ENCODE results near the gene HOXD10.

HOXD10 gene

DNA sequence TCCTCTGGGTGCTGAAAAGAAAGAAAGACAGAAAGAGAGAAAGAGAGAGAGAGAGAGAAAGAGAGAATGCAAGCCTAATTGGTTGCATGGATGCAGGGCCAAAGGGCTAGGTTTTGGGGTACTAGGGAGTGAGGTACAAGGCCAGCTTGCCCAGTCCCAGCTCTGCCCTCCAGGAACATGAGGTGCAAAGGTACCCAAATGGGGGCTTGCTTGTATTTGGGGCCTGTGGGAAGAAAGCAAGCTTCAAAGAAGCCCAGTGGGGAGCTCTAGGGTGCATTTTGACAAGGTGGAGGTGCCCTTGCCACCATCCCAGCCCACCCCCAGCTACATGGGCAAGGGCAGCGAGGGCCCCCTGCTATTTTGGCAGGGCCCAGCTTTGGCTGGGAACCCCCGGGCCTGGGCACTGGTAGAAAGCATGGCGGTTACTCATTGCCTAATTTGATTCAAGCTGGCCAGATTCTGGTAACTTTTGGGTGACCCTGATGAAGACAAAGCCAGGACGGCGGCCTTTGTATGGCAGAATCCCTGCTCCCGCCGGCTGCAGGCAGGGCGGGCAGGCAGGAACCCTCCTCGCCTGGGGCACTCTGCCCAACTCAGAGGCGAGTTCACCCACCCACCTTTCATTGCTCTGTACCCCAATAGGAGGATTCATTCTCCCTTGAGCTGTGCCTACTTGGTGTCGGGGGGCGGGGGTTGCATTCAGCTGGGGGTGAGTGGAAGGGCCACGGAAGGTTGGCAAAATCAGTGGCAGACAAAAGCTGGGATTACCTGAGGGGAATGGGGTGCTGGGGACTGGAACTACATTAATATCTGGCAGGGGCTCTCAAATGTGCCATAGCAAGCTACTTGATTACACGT, 34.2 kb downstream of the HOXD10 start:
- Mint-ChIP-seq H3K4me1 (peaks cover 5% of the 10 kb centered on the region), H3K27ac (no peak overlapping the region), H3K4me3 (no peak overlapping the region), H3K9me3 (no peaks in the 10 kb centered on the region), H3K36me3 (no peaks in the 10 kb centered on the region)
- ATAC-seq: no peak
- no peak for DNase-seq (ENCODE audit: low spot score in 2 of 2)

DNA sequence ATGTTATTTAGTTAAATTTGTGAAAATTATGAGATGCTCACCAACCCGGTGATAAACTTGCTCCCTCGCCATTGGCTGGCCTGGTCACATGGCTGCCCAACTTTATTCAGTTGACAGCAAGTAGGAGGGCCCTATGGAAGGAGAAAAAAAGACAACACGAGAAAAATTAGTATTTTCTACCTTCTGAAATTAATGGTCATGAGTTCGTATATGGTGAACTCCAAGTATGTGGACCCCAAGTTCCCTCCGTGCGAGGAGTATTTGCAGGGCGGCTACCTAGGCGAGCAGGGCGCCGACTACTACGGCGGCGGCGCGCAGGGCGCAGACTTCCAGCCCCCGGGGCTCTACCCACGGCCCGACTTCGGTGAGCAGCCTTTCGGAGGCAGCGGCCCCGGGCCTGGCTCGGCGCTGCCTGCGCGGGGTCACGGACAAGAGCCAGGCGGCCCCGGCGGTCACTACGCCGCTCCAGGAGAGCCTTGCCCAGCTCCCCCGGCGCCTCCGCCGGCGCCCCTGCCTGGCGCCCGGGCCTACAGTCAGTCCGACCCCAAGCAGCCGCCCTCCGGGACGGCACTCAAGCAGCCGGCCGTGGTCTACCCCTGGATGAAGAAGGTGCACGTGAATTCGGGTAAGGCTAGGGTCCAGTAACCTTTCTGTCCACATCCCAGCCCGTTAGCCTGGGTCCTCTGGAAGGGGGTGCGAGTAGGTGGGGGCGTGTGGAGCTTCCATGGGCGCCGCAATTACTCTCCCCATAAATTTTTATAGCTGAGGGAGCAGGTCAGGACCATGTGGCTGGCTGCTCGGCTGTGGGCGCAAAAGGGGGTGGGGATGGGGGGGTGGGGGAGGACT, 35.1 kb downstream of the HOXD10 start, which contains the start of gene HOXD4:
Gene HOXD4 (plus strand): TSS at position 109 of the 846 bp plus-strand sequence. CDS start 84 bp downstream, at position 193.
- Mint-ChIP-seq H3K36me3 (no peaks in the 10 kb centered on the region), H3K4me3 (no peak within 1 kb of the TSS), H3K27ac (no peak within 1 kb of the TSS), H3K9me3 (no peaks in the 10 kb centered on the region), H3K4me1 (peaks cover 5% of the 10 kb centered on the region)
- ATAC-seq (no peak), DNase-seq (ENCODE audit: low spot score in 2 of 2) (no peak)

GRCh38 chr2:176152350-176153181, 36.0 kb downstream of the HOXD10 start:
- no peak overlapping the region for H3K27ac Mint-ChIP-seq
- DNase-seq (ENCODE audit: low spot score in 2 of 2) (no peak), ATAC-seq (no peak)
- H3K4me3 Mint-ChIP-seq: no peak overlapping the region
- H3K9me3 Mint-ChIP-seq: no peaks in the 10 kb centered on the region
- peaks cover 9% of the 10 kb centered on the region for H3K4me1 Mint-ChIP-seq
- peaks cover 4% of the 10 kb centered on the region for H3K36me3 Mint-ChIP-seq

GRCh38 chr2:176154576-176155252, 38.1 kb downstream of the HOXD10 start:
- ATAC-seq (no peak), DNase-seq (ENCODE audit: low spot score in 2 of 2) (no peak)
- Mint-ChIP-seq H3K9me3 (no peaks in the 10 kb centered on the region), H3K4me3 (no peak overlapping the region), H3K4me1 (peaks cover 20% of the 10 kb centered on the region), H3K36me3 (peaks cover 6% of the 10 kb centered on the region), H3K27ac (no peak overlapping the region)

- Mint-ChIP-seq H3K4me1 (peaks cover 16% of the 10 kb centered on the region), H3K36me3 (peaks cover 6% of the 10 kb centered on the region), H3K4me3 (no peak overlapping the region), H3K27ac (no peak overlapping the region), H3K9me3 (no peaks in the 10 kb centered on the region)
- no peak for DNase-seq (ENCODE audit: low spot score in 2 of 2)
- ATAC-seq: no peak
These were observed 38.9 kb downstream of the HOXD10 start for GRCh38 chr2:176155356-176156044.

- no peak for ATAC-seq
- no peak for DNase-seq (ENCODE audit: low spot score in 2 of 2)
- H3K27ac Mint-ChIP-seq: no peak overlapping the region
- peaks cover 6% of the 10 kb centered on the region for H3K36me3 Mint-ChIP-seq
- no peak overlapping the region for H3K4me3 Mint-ChIP-seq
- H3K9me3 Mint-ChIP-seq: no peaks in the 10 kb centered on the region
- peaks cover 20% of the 10 kb centered on the region for H3K4me1 Mint-ChIP-seq
These were observed 39.8 kb downstream of the HOXD10 start for GRCh38 chr2:176156301-176156806.

- ATAC-seq: no peak
- Mint-ChIP-seq H3K4me3 (peak within 1 kb of the TSS; percentile 47), H3K27ac (no peak within 1 kb of the TSS), H3K4me1 (peaks cover 21% of the 10 kb centered on the region), H3K36me3 (peaks cover 6% of the 10 kb centered on the region), H3K9me3 (no peaks in the 10 kb centered on the region)
- DNase-seq (ENCODE audit: low spot score in 2 of 2): no peak
These were observed 40.4 kb downstream of the HOXD10 start, which contains the start of gene HOXD3 for GRCh38 chr2:176156807-176157498. TSS of gene HOXD3 (plus strand) at chr2:176157307. CDS start at chr2:176169115, 11,808 bp downstream.

DNA sequence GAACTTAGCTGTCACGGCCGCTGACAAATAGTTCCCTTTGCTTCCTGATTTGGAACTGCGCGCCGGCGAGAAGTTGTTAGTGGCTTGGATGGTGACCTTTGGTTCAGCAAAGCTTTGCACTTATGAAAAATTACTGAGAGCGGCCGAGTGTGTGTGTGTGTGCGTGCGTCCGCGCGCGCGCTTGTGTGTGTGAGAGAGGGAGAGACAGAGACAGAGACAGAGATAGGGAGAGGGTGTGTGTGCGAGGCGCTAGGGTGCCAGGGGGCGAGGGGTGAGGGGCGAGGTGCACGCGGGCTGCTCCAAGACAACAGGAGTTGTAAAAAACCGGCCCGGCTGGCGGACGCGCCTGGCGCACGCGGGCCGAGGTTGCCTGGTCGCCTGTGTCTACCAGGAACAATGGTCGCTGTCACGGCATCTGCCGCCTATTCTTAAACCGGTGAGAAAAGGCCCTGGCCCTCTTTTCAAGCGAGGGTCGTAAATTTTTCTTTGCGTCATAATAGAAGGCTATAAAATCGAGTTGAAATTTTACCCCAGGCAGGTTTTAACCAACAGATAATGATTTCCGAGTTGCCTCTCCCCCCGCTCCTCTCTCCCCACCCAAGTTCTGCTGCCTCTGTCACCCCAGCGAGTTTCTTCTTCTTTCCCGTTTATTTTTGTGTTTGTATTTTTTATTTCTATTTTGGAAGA, 41.1 kb downstream of the HOXD10 start:
- no peak for DNase-seq (ENCODE audit: low spot score in 2 of 2)
- Mint-ChIP-seq H3K9me3 (no peaks in the 10 kb centered on the region), H3K4me1 (peaks cover 21% of the 10 kb centered on the region), H3K36me3 (peaks cover 6% of the 10 kb centered on the region), H3K4me3 (peak overlapping the region; percentile 47), H3K27ac (no peak overlapping the region)
- ATAC-seq: no peak

DNA sequence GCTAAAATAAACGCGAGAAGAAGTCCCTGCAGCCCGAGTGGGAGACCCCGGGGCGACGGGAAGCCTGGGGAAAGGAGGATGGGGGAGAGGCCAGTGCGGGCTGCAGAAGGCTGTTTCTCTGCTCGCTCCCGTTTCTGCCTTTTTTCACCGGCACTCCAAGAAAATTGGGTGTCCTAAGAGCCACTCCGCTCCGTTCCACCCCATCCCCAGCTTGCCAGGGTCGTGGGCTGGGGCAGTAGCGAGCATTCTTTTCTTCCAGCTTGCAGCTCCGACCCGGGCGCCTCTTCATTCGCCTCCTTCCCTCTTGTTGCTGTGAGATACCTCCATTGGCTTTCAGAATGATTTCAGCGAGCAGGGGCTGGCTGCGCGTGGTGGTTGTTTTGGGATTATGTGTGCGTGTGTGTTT, 41.6 kb downstream of the HOXD10 start:
- H3K9me3 Mint-ChIP-seq: no peaks in the 10 kb centered on the region
- DNase-seq (ENCODE audit: low spot score in 2 of 2) (no peak), ATAC-seq (no peak)
- peaks cover 6% of the 10 kb centered on the region for H3K36me3 Mint-ChIP-seq
- H3K4me3 Mint-ChIP-seq: peak overlapping the region; percentile 47
- H3K27ac Mint-ChIP-seq: no peak overlapping the region
- H3K4me1 Mint-ChIP-seq: peaks cover 21% of the 10 kb centered on the region

GRCh38 chr2:176158855-176159662, 42.5 kb downstream of the HOXD10 start:
- no peaks in the 10 kb centered on the region for H3K9me3 Mint-ChIP-seq
- H3K27ac Mint-ChIP-seq: no peak overlapping the region
- no peak overlapping the region for H3K4me3 Mint-ChIP-seq
- DNase-seq (ENCODE audit: low spot score in 2 of 2): no peak
- peaks cover 27% of the 10 kb centered on the region for H3K4me1 Mint-ChIP-seq
- peaks cover 11% of the 10 kb centered on the region for H3K36me3 Mint-ChIP-seq
- ATAC-seq: no peak

- H3K36me3 Mint-ChIP-seq: peaks cover 16% of the 10 kb centered on the region
- peaks cover 31% of the 10 kb centered on the region for H3K4me1 Mint-ChIP-seq
- DNase-seq (ENCODE audit: low spot score in 2 of 2) (peak in 1 of 2 donors; percentile 47), ATAC-seq (no peak)
- no peaks in the 10 kb centered on the region for H3K9me3 Mint-ChIP-seq
- no peak overlapping the region for H3K4me3 Mint-ChIP-seq
- no peak overlapping the region for H3K27ac Mint-ChIP-seq
These were observed 43.2 kb downstream of the HOXD10 start for GRCh38 chr2:176159663-176160250.
